Breast epithelium (tissue), 4 donors: Measurements from ENCODE around the gene MTURN. TPM values are rescaled to one million over a fixed set of nuclear protein-coding genes. Genes with fewer than 3 reads are reported as not detected.

Experiments
- DNase-seq, 2 donors: peaks; one replicate each; pipeline ENCODE4 v3.0.0-alpha.2; 2019; ENCODE audit warnings: low spot score in 2 of 2
- H3K27ac ChIP-seq, 2 donors: fragments of 200-600 bp; sonication (generic) in 1 of 2; one replicate each; pipeline ENCODE4 v1.5.1; 2016 to 2019; ENCODE audit warnings: mild to moderate bottlenecking in 1 of 2
- H3K27me3 ChIP-seq, 2 donors: fragments of 200-600 bp; sonication (generic) in 1 of 2; one replicate each; pipeline versions ENCODE4 v1.5.1 to v1.6.0; 2017 to 2019; ENCODE audit warnings: control low read depth in 1 of 2, mild to moderate bottlenecking in 1 of 2
- H3K36me3 ChIP-seq: fragments of 200-600 bp; one replicate; pipeline ENCODE4 v1.5.1; 2019
- H3K4me1 ChIP-seq, 2 donors: fragments of 200-600 bp; sonication (generic); one replicate each; pipeline ENCODE4 v1.5.1; 2016 to 2019; ENCODE audit warnings: control low read depth in 1 of 2
- H3K4me3 ChIP-seq, 3 donors: fragments of 200-600 bp; sonication (generic); 1 replicate in 2 of 3; 2 replicates in 1 of 3; pipeline ENCODE4 v1.5.1; 2016 to 2019; ENCODE audit warnings: mild to moderate bottlenecking in 3 of 3, moderate library complexity in 2 of 3
- H3K9me3 ChIP-seq, 2 donors: fragments of 200-600 bp; sonication (generic) in 1 of 2; one replicate each; pipeline ENCODE4 v1.5.1; 2016 to 2019; ENCODE audit warnings: control low read depth in 1 of 2
- CTCF ChIP-seq, 3 donors: fragments of 450-650 bp; IDR thresholded peaks; one replicate each; pipeline ENCODE4 v1.5.1; 2016 to 2017; ENCODE audit warnings: antibody characterized with exemption in 3 of 3, mild to moderate bottlenecking in 3 of 3, moderate library complexity in 3 of 3
- POLR2A ChIP-seq: fragments of 450-650 bp; IDR thresholded peaks from one replicate; pipeline ENCODE4 v1.6.1; 2016; ENCODE audit warnings: antibody characterized with exemption, mild to moderate bottlenecking, moderate library complexity
- POLR2AphosphoS5 ChIP-seq, 3 donors: sonication (generic); formaldehyde crosslinking; IDR thresholded peaks; one replicate each; pipeline ENCODE4 v1.6.1; 2017; ENCODE audit warnings: antibody characterized with exemption in 3 of 3
- intact Hi-C: fragments of 100-400 bp; cut with DNase I; formaldehyde crosslinking; loops from one replicate; pipeline ENCODE4 v1.15.1; 2023; ENCODE audit warnings: low total_unique reads
- total RNA-seq, 3 donors: library from RNA; depleted of rRNA; stranded (reverse); fragments of >200 nt; gene quantifications; one replicate each; pipeline ENCODE4 v1.1.0, GENCODE V29; 2016

MTURN gene
- total RNA-seq, 3 donors from 2014 or later = 56.0 to 199 (median 62.5) TPM

DNA sequence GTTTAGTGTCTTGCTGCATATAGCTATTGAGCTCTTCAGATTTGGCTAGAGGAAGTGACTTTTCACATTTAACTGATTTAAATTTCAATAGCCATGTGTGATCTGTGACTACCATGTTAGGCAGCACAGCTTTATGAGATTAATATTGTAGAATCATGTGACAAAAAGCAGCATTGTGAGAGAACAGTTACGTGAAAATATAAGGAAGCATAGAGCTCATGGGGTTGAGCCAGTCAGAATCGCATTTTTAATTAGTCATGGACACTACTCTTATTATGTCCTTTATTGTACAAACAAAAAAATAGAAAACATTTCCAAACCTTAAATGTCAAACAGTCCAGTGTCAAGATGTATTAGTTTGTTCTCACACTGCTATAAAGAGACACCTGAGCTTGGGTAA, 48.0 kb downstream of the MTURN start:
- no peaks in the 10 kb centered on the region for H3K9me3 ChIP-seq
- H3K27me3 ChIP-seq = no peaks in the 10 kb centered on the region
- TF ChIP-seq POLR2AphosphoS5 (IDR thresholded peaks at IDR 0.05) (no peak), POLR2A (no peak), CTCF (IDR thresholded peaks at IDR 0.05) (no peak)
- H3K27ac ChIP-seq = no peak overlapping the region
- no peak for DNase-seq
- peaks cover 0 to 3% of the 10 kb centered on the region in 2 donors for H3K4me1 ChIP-seq
- H3K36me3 ChIP-seq = no peaks in the 10 kb centered on the region
- intact Hi-C loops = no loop called here
- H3K4me3 ChIP-seq = no peak overlapping the region

DNA sequence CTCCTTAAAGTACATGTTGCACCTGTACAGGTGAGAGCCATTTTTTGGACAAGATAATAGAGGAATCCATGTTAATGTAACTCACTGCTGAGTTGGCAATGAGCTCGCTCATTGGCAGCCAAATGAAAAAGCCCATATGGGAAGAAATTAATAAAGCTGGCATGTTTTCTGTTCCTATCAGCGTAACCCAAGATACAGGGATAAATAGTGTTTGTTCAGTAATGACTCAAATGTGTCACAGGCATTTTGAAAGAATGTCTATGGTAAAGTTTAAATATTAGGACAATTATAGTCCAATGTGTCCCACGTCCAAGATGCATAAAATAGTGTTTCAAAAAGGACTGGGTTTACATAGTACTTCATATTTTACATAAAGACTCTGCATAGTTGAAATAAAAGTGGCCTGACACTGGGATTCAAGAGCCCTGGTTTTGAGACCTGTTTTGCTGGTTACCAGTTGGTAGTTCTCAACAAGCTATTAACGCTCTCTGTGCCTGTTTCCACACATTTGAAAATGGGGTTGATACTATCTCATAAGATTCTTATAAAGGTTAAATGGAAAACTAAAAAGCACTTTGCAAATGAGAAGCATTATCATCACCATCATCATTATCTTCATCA, 49.1 kb downstream of the MTURN start:
- intact Hi-C loops = no loop called here
- DNase-seq = no peak
- H3K4me1 ChIP-seq = peaks cover 0 to 3% of the 10 kb centered on the region in 2 donors

DNA sequence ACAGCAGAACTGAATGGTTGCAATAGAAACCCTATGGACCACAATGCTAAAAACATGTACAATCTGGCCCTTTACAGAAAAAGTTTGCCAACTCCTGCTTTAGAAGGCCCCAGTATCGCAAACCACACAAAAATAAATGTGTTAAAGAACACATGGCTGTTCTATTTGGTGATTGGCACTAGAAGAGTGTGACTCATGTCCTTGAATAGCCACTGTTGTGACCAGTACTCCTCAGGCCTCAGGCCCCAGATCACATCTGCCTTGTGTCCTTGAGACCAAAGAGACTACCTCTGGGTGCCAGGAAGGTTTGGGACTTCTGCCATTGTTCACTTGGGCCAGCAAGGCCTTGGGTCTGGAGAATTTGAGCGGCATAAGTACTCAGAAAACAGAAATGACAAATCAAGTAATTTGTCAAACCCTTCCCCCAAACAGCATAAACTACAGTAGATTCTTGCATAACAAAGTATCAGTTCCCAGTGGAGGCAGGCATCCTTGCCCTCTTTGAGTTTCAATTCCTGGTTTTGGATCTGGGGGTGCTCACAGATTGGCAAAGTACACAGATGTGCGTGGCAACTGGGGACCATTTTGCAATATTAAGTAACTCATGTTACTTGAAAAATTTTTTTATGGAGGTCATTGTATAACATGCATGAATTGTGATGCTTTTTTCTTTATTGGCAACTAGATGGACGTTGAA, 50.2 kb downstream of the MTURN start:
- TF ChIP-seq POLR2AphosphoS5 (IDR thresholded peaks at IDR 0.05) (peak in 1 of 3 donors; percentile 23), CTCF (IDR thresholded peaks at IDR 0.05) (no peak), POLR2A (no peak)
- no peaks in the 10 kb centered on the region for H3K36me3 ChIP-seq
- no peak overlapping the region for H3K4me3 ChIP-seq
- H3K27ac ChIP-seq = peak overlapping the region; percentile 36 to 69
- H3K9me3 ChIP-seq = no peaks in the 10 kb centered on the region
- intact Hi-C loops = no loop called here
- H3K27me3 ChIP-seq = no peaks in the 10 kb centered on the region
- H3K4me1 ChIP-seq = peaks cover 0 to 3% of the 10 kb centered on the region in 2 donors
- DNase-seq = peak in 1 of 2 donors; percentile 75

More for the DNA sequence above, 49.1 kb downstream of the MTURN start:
- no peak for TF ChIP-seq POLR2AphosphoS5 (IDR thresholded peaks at IDR 0.05)
- TF ChIP-seq CTCF (IDR thresholded peaks at IDR 0.05) = no peak
- TF ChIP-seq POLR2A = no peak
- Histone ChIP-seq H3K36me3 (no peaks in the 10 kb centered on the region), H3K27me3 (no peaks in the 10 kb centered on the region), H3K9me3 (no peaks in the 10 kb centered on the region), H3K4me3 (no peak overlapping the region), H3K27ac (peak overlapping the region in 1 of 2 donors; percentile 69)

DNA sequence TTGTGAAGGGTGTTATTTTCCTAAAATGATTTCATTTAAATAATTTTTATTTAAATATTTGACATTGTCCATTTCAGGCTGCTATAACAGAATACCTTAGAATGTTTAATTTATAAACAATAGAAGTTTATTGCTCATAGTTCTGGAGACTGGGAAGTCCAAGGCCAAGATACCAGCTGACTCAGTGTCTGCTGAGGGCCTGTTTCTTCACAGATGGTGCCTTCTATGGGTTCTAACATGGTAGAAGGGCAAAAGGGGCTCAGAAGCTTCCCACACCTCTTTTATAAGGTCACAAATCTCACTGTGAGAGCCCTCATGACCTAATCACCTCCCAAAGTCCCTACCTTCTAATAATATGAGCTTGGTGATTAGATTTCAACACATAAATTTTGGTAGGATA, 50.7 kb downstream of the MTURN start:
- H3K4me1 ChIP-seq = peaks cover 0 to 3% of the 10 kb centered on the region in 2 donors
- no peaks in the 10 kb centered on the region for H3K9me3 ChIP-seq
- no peak for DNase-seq
- H3K27me3 ChIP-seq = no peaks in the 10 kb centered on the region
- H3K4me3 ChIP-seq = no peak overlapping the region
- intact Hi-C loops = no loop called here
- TF ChIP-seq CTCF (IDR thresholded peaks at IDR 0.05) (no peak), POLR2A (no peak), POLR2AphosphoS5 (IDR thresholded peaks at IDR 0.05) (no peak)
- H3K36me3 ChIP-seq = no peaks in the 10 kb centered on the region
- H3K27ac ChIP-seq = no peak overlapping the region

GRCh38 chr7:30186725-30187124, 51.9 kb downstream of the MTURN start:
- Histone ChIP-seq H3K4me3 (no peak overlapping the region), H3K9me3 (no peaks in the 10 kb centered on the region), H3K36me3 (no peaks in the 10 kb centered on the region), H3K4me1 (peaks cover 0 to 3% of the 10 kb centered on the region in 2 donors), H3K27ac (no peak overlapping the region), H3K27me3 (no peaks in the 10 kb centered on the region)
- intact Hi-C loops = no loop called here
- no peak for DNase-seq
- TF ChIP-seq POLR2AphosphoS5 (IDR thresholded peaks at IDR 0.05) (no peak), CTCF (IDR thresholded peaks at IDR 0.05) (no peak), POLR2A (no peak)
